DOHH2 (cell line): ENCODE results near the gene LSM2.

Experiments used
- H3F3A ChIP-seq: fragments of 200-600 bp; sonication (generic), shearing (Covaris generic); 2 replicates; pipeline ENCODE4 v1.6.0; 2016; ENCODE audit warnings: antibody characterized with exemption, mild to moderate bottlenecking; ENCODE audit not compliant: control insufficient read depth, insufficient read depth
- H3K27ac ChIP-seq: fragments of 200-600 bp; sonication (generic); 2 replicates; pipeline ENCODE4 v1.5.1; 2014; ENCODE audit warnings: low read depth, mild to moderate bottlenecking, low read length, moderate library complexity
- H3K27me3 ChIP-seq: fragments of 200-600 bp; sonication (generic); 2 replicates; pipeline ENCODE4 v1.6.1; 2014; ENCODE audit warnings: mild to moderate bottlenecking, low read length, mixed read lengths; ENCODE audit not compliant: control insufficient read depth
- H3K36me3 ChIP-seq: fragments of 200-600 bp; sonication (generic); 2 replicates; pipeline ENCODE4 v1.6.1; 2014; ENCODE audit warnings: mild to moderate bottlenecking, low read length, moderate library complexity, mixed read lengths; ENCODE audit not compliant: control insufficient read depth
- H3K4me1 ChIP-seq: fragments of 200-600 bp; sonication (generic); 2 replicates; pipeline ENCODE4 v1.6.1; 2014; ENCODE audit warnings: mild to moderate bottlenecking, low read length, mixed read lengths; ENCODE audit not compliant: control insufficient read depth
- H3K4me2 ChIP-seq: fragments of 200-600 bp; sonication (generic); 2 replicates; pipeline ENCODE4 v1.6.0; 2014; ENCODE audit warnings: mild to moderate bottlenecking, low read length, moderate library complexity
- H3K4me3 ChIP-seq: fragments of 200-600 bp; sonication (generic); 2 replicates; pipeline ENCODE4 v1.5.1; 2014; ENCODE audit warnings: mild to moderate bottlenecking, low read length, mixed read lengths
- H3K79me2 ChIP-seq: fragments of 200-600 bp; sonication (generic); 2 replicates; pipeline ENCODE4 v1.6.1; 2014; ENCODE audit warnings: mild to moderate bottlenecking, low read length, mixed read lengths; ENCODE audit not compliant: control insufficient read depth
- H3K9me2 ChIP-seq: fragments of 200-600 bp; sonication (generic); replicated peaks from 2 replicates; pipeline ENCODE4 v1.6.1; 2014; ENCODE audit warnings: mild to moderate bottlenecking, low read length, mixed read lengths; ENCODE audit not compliant: control insufficient read depth
- H3K9me3 ChIP-seq: fragments of 200-600 bp; sonication (generic); 2 replicates; pipeline ENCODE4 v1.6.1; 2014; ENCODE audit warnings: antibody characterized with exemption, low read length, mixed read lengths; ENCODE audit not compliant: control insufficient read depth, insufficient read depth
- H4K20me1 ChIP-seq: fragments of 200-600 bp; sonication (generic); 2 replicates; pipeline ENCODE4 v1.6.0; 2014; ENCODE audit warnings: low read depth, mild to moderate bottlenecking, antibody characterized with exemption, low read length, moderate library complexity; ENCODE audit not compliant: control insufficient read depth, insufficient read depth
- CTCF ChIP-seq: fragments of 200-600 bp; sonication (generic); IDR thresholded peaks from one replicate; pipeline ENCODE4 v1.5.1; 2014; ENCODE audit warnings: antibody characterized with exemption, mild to moderate bottlenecking, low read depth, low read length; ENCODE audit not compliant: poor library complexity, severe bottlenecking
- EZH2phosphoT487 ChIP-seq: fragments of 200-600 bp; sonication (generic); IDR thresholded peaks from 2 replicates; pipeline ENCODE4 v1.6.1; 2017; ENCODE audit warnings: borderline replicate concordance, mild to moderate bottlenecking, antibody characterized with exemption, low read length, moderate library complexity, mixed read lengths

The LSM2 gene

DNA sequence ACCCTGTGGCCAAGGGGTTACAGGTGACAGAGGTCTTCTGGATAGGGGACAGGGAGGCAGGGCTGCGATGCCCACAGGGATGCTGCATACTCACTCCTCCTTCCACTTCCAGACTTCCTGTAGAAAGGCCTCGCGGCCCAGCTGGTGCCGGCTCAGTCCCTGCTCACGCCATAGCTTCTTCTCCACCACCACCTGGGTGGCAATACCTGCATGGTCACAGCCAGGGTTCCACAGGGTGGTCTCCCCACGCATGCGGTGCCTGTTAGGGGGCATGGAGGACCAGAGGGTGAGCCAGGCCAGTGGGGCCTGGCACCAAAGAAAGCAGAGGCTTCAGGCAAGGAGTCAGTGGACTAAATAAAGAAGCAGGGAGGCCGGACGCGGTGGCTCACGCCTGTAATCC lies 21.3 kb downstream of the LSM2 start:
- TF ChIP-seq CTCF (no peak), EZH2phosphoT487 (no peak)
- Histone ChIP-seq H4K20me1 (peaks cover 4% of the 10 kb centered on the region; the same call in 1 of the 2 replicates), H3K9me3 (no peaks in the 10 kb centered on the region), H3K4me1 (peaks cover 16% of the 10 kb centered on the region), H3K4me3 (no peak overlapping the region), H3K27me3 (no peaks in the 10 kb centered on the region), H3K9me2 (no peaks in the 10 kb centered on the region), H3K79me2 (peaks cover 5% of the 10 kb centered on the region), H3K36me3 (peaks cover 71% of the 10 kb centered on the region), H3K4me2 (no peak overlapping the region), H3F3A (peaks cover 7% of the 10 kb centered on the region), H3K27ac (no peak overlapping the region)

DNA sequence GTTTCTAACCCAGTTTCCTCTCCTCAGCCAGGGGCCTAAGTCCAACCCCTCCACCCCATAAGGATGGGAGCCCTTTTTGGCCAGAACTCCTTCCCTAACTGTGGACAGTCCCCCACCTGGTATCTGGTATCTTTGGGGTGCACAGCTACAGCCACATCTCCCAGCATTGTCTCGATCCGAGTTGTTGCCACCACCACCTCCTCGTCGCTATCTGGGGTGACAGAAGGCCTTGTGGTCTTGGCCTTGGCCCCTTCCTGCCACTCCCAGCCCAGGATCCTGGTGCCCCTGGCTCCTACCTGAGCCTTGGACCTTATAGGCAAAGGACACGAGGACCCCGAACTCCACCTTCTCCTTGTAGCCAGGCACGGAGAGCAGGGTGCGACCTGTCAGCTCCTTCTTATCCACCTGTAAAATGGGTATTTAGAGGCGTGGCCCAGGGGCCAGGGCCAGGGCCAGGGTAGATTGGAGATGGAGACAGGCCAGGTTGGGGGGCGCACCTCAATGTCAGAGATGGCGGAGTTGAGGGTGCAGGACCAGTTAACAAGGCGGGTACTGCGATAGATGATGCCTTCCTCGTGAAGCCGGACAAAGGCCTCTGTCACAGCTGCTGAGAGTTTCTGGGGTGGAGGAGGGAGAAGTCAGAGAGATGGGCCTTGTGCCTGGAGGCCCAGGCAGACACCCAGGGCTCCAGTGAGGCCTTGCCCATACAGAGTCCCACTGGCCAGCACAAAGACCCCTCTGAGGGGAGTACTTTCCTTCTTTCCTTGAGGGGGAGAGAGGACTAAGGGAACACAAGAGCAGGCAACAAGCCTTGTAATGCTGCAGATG lies 22.5 kb downstream of the LSM2 start:
- Histone ChIP-seq H3K4me3 (no peak overlapping the region), H3F3A (peaks cover 6% of the 10 kb centered on the region)

DNA sequence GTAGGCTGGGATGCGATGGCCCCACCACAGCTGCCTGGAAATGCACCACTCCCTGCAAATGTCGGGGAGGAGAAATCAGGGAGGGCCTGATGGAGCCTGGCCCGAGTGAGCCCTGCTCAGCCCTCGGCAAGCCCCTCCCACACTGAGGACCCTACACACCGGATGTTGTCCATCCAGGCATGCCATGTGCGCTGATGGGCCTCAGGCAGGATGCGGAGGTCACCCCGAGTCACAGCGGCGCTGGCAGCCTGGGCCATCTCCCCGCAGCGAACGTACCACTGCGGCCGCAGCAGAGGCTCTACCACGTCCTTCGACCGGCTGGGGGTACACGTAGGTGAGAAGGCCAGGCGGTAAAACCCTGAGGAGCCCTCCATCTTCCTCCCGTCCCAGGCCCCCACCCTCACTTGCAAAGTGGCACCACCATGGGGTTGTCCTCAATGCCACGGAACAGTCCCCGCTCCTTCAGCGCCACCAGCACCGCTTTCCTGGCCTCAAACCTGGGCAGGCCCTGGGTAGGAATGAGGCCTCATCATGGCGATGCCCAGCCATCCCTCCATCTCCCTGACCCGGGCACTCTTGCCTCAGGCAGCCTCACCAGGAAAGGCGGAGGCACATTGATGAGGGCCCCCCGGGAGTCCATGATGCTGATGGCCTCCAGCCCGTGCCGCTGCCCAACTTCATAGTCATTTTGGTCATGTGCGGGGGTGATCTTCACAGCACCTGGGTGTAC lies 24.5 kb downstream of the LSM2 start:
- H3K79me2 ChIP-seq: no peaks in the 10 kb centered on the region
- TF ChIP-seq EZH2phosphoT487 (no peak), CTCF (no peak)
- H3K9me2 ChIP-seq: no peaks in the 10 kb centered on the region
- H4K20me1 ChIP-seq: no peaks in the 10 kb centered on the region
- H3F3A ChIP-seq: no peaks in the 10 kb centered on the region
- no peaks in the 10 kb centered on the region for H3K27me3 ChIP-seq
- no peak overlapping the region for H3K27ac ChIP-seq
- no peaks in the 10 kb centered on the region for H3K9me3 ChIP-seq
- no peak overlapping the region for H3K4me2 ChIP-seq
- H3K4me3 ChIP-seq: no peak overlapping the region
- H3K36me3 ChIP-seq: peaks cover 81% of the 10 kb centered on the region
- H3K4me1 ChIP-seq: peaks cover 7% of the 10 kb centered on the region

More for the DNA sequence above, 22.5 kb downstream of the LSM2 start:
- H3K9me2 ChIP-seq: no peaks in the 10 kb centered on the region
- H4K20me1 ChIP-seq: peaks cover 4% of the 10 kb centered on the region; the same call in 1 of the 2 replicates
- H3K36me3 ChIP-seq: peaks cover 78% of the 10 kb centered on the region
- no peak overlapping the region for H3K27ac ChIP-seq
- peaks cover 5% of the 10 kb centered on the region for H3K4me1 ChIP-seq
- no peaks in the 10 kb centered on the region for H3K27me3 ChIP-seq
- no peak overlapping the region for H3K4me2 ChIP-seq
- H3K79me2 ChIP-seq: peaks cover 5% of the 10 kb centered on the region
- TF ChIP-seq CTCF (no peak), EZH2phosphoT487 (no peak)
- no peaks in the 10 kb centered on the region for H3K9me3 ChIP-seq
